HepG2 (cell line): ENCODE results near the gene TMEM120A. TPM values are rescaled to one million over a fixed set of nuclear protein-coding genes. Genes with fewer than 3 reads are reported as not detected.

ENCODE experiments used
- ATAC-seq: fragments of 200-7000 bp; cut with Tn5 transposase; 3 replicates; pipeline ENCODE4 v1.9.1; 2020; ENCODE audit warnings: mild to moderate bottlenecking, moderate library complexity
- BruUV-seq: library from RNA; stranded (reverse); fragments of 400-500 nt; replicated peaks from 2 replicates; lab custom pipeline; 2021; lab: Mats Ljungman, UMichigan
- CTCF ChIA-PET: fragments of 300-600 bp; formaldehyde crosslinking; extraction: SDS; loops from one replicate; lab custom pipeline; 2021; ENCODE audit warnings: low total read pairs, inconsistent platforms, low intra/inter-chr PET ratio; lab: Yijun Ruan, JAX
- POLR2A ChIA-PET: fragments of 350-600 bp; sonication (Branson Sonifier 250); formaldehyde crosslinking; loops from one replicate; lab custom pipeline; 2020; ENCODE audit warnings: antibody characterized with exemption, inconsistent platforms; lab: Yijun Ruan, JAX
- DNase-seq: peaks from one replicate; pipeline ENCODE4 v3.0.0-alpha.2; 2015; ENCODE audit warnings: low spot score
- FAIRE-seq: peaks from 3 replicates; lab custom pipeline; 2011; peaks lifted over from hg19 to GRCh38; lab: Jason Lieb, UNC
- H2AFZ ChIP-seq: one replicate; pipeline ENCODE4 v1.6.1; 2011; ENCODE audit warnings: low read length, inconsistent platforms
- H3K27ac ChIP-seq: fragments of 300-600 bp; 3 replicates; pipeline ENCODE4 v1.8.0; 2011; ENCODE audit warnings: mixed run types, mild to moderate bottlenecking, mixed read lengths, low read length, inconsistent platforms; ENCODE audit not compliant: insufficient read depth; ENCODE audit errors: extremely low read length
- H3K27me3 ChIP-seq, 2 experiments: fragments of 200-600 bp in 1 of 2; 2 replicates in 1 of 2; 3 replicates in 1 of 2; pipeline versions ENCODE4 v1.6.0 to v1.8.0; 2011; ENCODE audit warnings: low read length in 2 of 2, mild to moderate bottlenecking in 2 of 2, moderate library complexity in 2 of 2, inconsistent platforms in 1 of 2; ENCODE audit not compliant: insufficient read depth in 2 of 2, control insufficient read depth in 1 of 2
- H3K36me3 ChIP-seq, 2 experiments: fragments of 200-600 bp in 1 of 2; replicated peaks in 1 of 2; 2 replicates in 1 of 2; 3 replicates in 1 of 2; pipeline versions ENCODE4 v1.5.1 to v1.8.0; 2011; ENCODE audit warnings: low read length in 2 of 2, inconsistent platforms in 1 of 2; ENCODE audit not compliant: insufficient read depth in 2 of 2, control insufficient read depth in 1 of 2
- H3K4me1 ChIP-seq: 2 replicates; pipeline ENCODE4 v1.5.1; 2012; ENCODE audit warnings: low read length, inconsistent platforms; ENCODE audit not compliant: insufficient read depth
- H3K4me2 ChIP-seq: 2 replicates; pipeline ENCODE4 v1.6.0; 2011; ENCODE audit warnings: low read depth, low read length, inconsistent platforms
- H3K4me3 ChIP-seq, 3 experiments: fragments of 200-600 bp in 1 of 3; sonication (generic), shearing (Covaris generic) in 1 of 3; replicated peaks in 1 of 3; 2 replicates each; pipeline ENCODE4 v1.5.1; 2011 to 2016; ENCODE audit warnings: low read length in 3 of 3, inconsistent platforms in 2 of 3, low read depth in 2 of 3, mild to moderate bottlenecking in 2 of 3, control low read depth in 1 of 3, mixed read lengths in 1 of 3; ENCODE audit not compliant: insufficient read depth in 1 of 3
- H3K79me2 ChIP-seq: one replicate; pipeline ENCODE4 v1.6.1; 2011; ENCODE audit warnings: low read length, inconsistent platforms; ENCODE audit not compliant: insufficient read depth
- H3K9ac ChIP-seq: 2 replicates; pipeline ENCODE4 v1.6.0; 2011; ENCODE audit warnings: mild to moderate bottlenecking, low read depth, low read length, inconsistent platforms; ENCODE audit not compliant: insufficient read depth
- H3K9me3 ChIP-seq: 2 replicates; pipeline ENCODE4 v1.5.1; 2012; ENCODE audit warnings: mild to moderate bottlenecking, low read length
- H4K20me1 ChIP-seq: 2 replicates; pipeline ENCODE4 v1.6.0; 2011; ENCODE audit warnings: inconsistent platforms, mild to moderate bottlenecking, low read length, moderate library complexity; ENCODE audit not compliant: insufficient read depth
- AGO2 ChIP-seq: fragments of 200-400 bp; formaldehyde crosslinking; optimal IDR thresholded peaks from 2 replicates; pipeline ENCODE3; 2017; ENCODE audit warnings: mild to moderate bottlenecking, low read depth, low read length, moderate library complexity
- GMEB1 ChIP-seq: sonication (generic); formaldehyde crosslinking; IDR thresholded peaks from 2 replicates; pipeline ENCODE4 v1.5.1; 2020; ENCODE audit warnings: missing genetic modification reagents, mild to moderate bottlenecking, borderline replicate concordance
- MTA1 ChIP-seq: sonication (generic); formaldehyde crosslinking; IDR thresholded peaks from 2 replicates; pipeline ENCODE4 v1.4.0; 2020; ENCODE audit warnings: missing genetic modification reagents, mild to moderate bottlenecking, borderline replicate concordance
- POLR2G ChIP-seq: fragments of 200-400 bp; formaldehyde crosslinking; IDR thresholded peaks from 2 replicates; pipeline ENCODE4 v1.6.1; 2018; ENCODE audit warnings: mild to moderate bottlenecking, low read depth, low read length, moderate library complexity
- ZFAT ChIP-seq: sonication (generic); formaldehyde crosslinking; conservative IDR thresholded peaks from 2 replicates; pipeline ENCODE4 v1.8.1; 2023; ENCODE audit warnings: missing genetic modification reagents, inconsistent platforms
- ZNF598 ChIP-seq: sonication (generic); formaldehyde crosslinking; IDR thresholded peaks from 2 replicates; pipeline ENCODE4 v1.5.1; 2020; ENCODE audit warnings: mild to moderate bottlenecking, missing genetic modification reagents, borderline replicate concordance
- WGBS: methylation state at CpG from one replicate; pipeline ENCODE4 v1.1.6; 2017; ENCODE audit warnings: low lambda C conversion rate; 5-methylcytosine and 5-hydroxymethylcytosine counted together
- in situ Hi-C: cut with HindIII; loops from 2 replicates; pipeline ENCODE4 v1.10.0; 2017; ENCODE audit warnings: low pct_unique_long_range_greater_than_20kb; ENCODE audit not compliant: extremely low pct_ligation_motif_present
- intact Hi-C: fragments of 100-400 bp; cut with micrococcal nuclease; formaldehyde crosslinking; loops from one replicate; pipeline ENCODE4 v1.10.0; 2022; ENCODE audit not compliant: unreplicated experiment
- polyA plus RNA-seq, 8 experiments: library from polyadenylated mRNA; depleted of rRNA in 3 of 8; stranded (reverse) in 7 of 8; unstranded in 1 of 8; fragments of >200 nt; fragmentation: Illumina TruSeq in 4 of 8; extraction: Trizol in 4 of 8; gene quantifications; 2 replicates each; pipeline versions ENCODE4 v1.2.1 to v1.2.3, GENCODE V29; 2011 to 2016; ENCODE audit warnings: low read depth in 4 of 8, missing spikeins in 1 of 8, mixed read lengths in 1 of 8; ENCODE audit not compliant: insufficient read depth in 1 of 8
- total RNA-seq, 5 experiments: library from RNA; depleted of rRNA; stranded (reverse); fragments of >200 nt; fragmentation: Illumina TruSeq; extraction: Trizol; gene quantifications; 2 replicates each; pipeline ENCODE4 v1.2.3, GENCODE V29; 2016; ENCODE audit warnings: low read depth in 1 of 5

The TMEM120A gene
- total and polyA plus RNA-seq, 2 of the 13 experiments (the other 11 are each of a cell fraction or from before 2014, with no cell fraction given), result 40.3 to 102 TPM

- no peak overlapping the region for H3K4me2 ChIP-seq
- no peak for ATAC-seq
Observed at GRCh38 chr7:75969182-75969581, 25.2 kb downstream of the TMEM120A start.

GRCh38 chr7:75968561-75969001 lies 25.8 kb downstream of the TMEM120A start:
- Histone ChIP-seq H3K27me3 (no peaks in the 10 kb centered on the region), H3K79me2 (peaks cover 34% of the 10 kb centered on the region), H3K27ac (no peak overlapping the region), H3K36me3 (peaks cover 34 to 83% of the 10 kb centered on the region in 2 experiments), H2AFZ (no peak overlapping the region), H3K4me3 (no peak overlapping the region), H3K9me3 (no peaks in the 10 kb centered on the region), H3K9ac (no peak overlapping the region), H3K4me2 (no peak overlapping the region), H3K4me1 (peaks cover 33% of the 10 kb centered on the region), H4K20me1 (peaks cover 55% of the 10 kb centered on the region)
- POLR2A ChIA-PET, result no interaction called here
- ATAC-seq, result no peak
- BruUV-seq, result no TSS peak
- TF ChIP-seq AGO2, result peak; percentile 27
- no peak for TF ChIP-seq ZFAT (CRISPR knock-in tag)
- TF ChIP-seq MTA1, result no peak
- WGBS, result 91% methylated on average over 6 of the region's 12 CpGs
- CTCF ChIA-PET, result no interaction called here
- DNase-seq, result no peak
- in situ Hi-C loops, result no loop called here
- FAIRE-seq, result no peak
- intact Hi-C loops, result no loop called here

More at GRCh38 chr7:75969182-75969581, 25.2 kb downstream of the TMEM120A start:
- Histone ChIP-seq H3K4me3 (no peak overlapping the region), H3K27me3 (no peaks in the 10 kb centered on the region), H3K9ac (no peak overlapping the region), H4K20me1 (peaks cover 54% of the 10 kb centered on the region), H3K27ac (no peak overlapping the region), H3K79me2 (peaks cover 32% of the 10 kb centered on the region), H3K4me1 (peaks cover 32% of the 10 kb centered on the region), H3K9me3 (no peaks in the 10 kb centered on the region), H3K36me3 (peaks cover 34 to 87% of the 10 kb centered on the region in 2 experiments), H2AFZ (no peak overlapping the region)
- BruUV-seq, result no TSS peak
- ChIA-PET POLR2A (no interaction called here), CTCF (no interaction called here)
- in situ Hi-C loops, result no loop called here
- intact Hi-C loops, result no loop called here
- DNase-seq (no peak), FAIRE-seq (no peak)
- 96% methylated on average over 6 of the region's 13 CpGs for WGBS
- TF ChIP-seq ZNF598 (0 out of 2 replicates have a peak, but pooled peaks have one; percentile 14), GMEB1 (CRISPR knock-in tag) (no peak), POLR2G (0 out of 2 replicates have a peak, but pooled peaks have one; percentile 26)
